Activated gamma-delta T cell treated with anti-CD3 and anti-CD28 coated beads, Interleukin-2, amount 50 U/mL, for 16 hours (primary cell): ENCODE results near the gene IAH1.
"Not testable (repeated sequence)": the region's sequence is repeated elsewhere in the genome, so short reads cannot be mapped to it uniquely, and the experiment has no call there.

ENCODE experiments used
- DNase-seq: peaks from one replicate; pipeline ENCODE4 v3.0.0-alpha.2; 2020; ENCODE audit warnings: low read depth

The IAH1 gene

GRCh38 chr2:9473308-9473984 is 905 bp upstream of the IAH1 start:
- no peak for DNase-seq

- DNase-seq: peak; percentile 46
These were observed 378 bp upstream of the IAH1 start for GRCh38 chr2:9473985-9474360.

GRCh38 chr2:9477914-9478313 is 3.6 kb downstream of the IAH1 start:
- DNase-seq: no peak

GRCh38 chr2:9478526-9478925 is 4.2 kb downstream of the IAH1 start:
- no peak for DNase-seq

GRCh38 chr2:9480157-9480556 is 5.8 kb downstream of the IAH1 start:
- DNase-seq: no peak

GRCh38 chr2:9483107-9483506 is 8.8 kb downstream of the IAH1 start:
- no peak for DNase-seq

GRCh38 chr2:9484533-9484932 is 10.2 kb downstream of the IAH1 start:
- no peak for DNase-seq

- DNase-seq: no peak
These were observed 14.5 kb downstream of the IAH1 start for GRCh38 chr2:9488583-9489547.

- DNase-seq: no peak
These were observed 16.4 kb downstream of the IAH1 start for GRCh38 chr2:9490789-9491188.

GRCh38 chr2:9492927-9493326 is 18.6 kb downstream of the IAH1 start:
- no peak for DNase-seq

GRCh38 chr2:9493478-9493877 is 19.1 kb downstream of the IAH1 start:
- DNase-seq: no peak

GRCh38 chr2:9494081-9494480 is 19.7 kb downstream of the IAH1 start:
- no peak for DNase-seq

- no peak for DNase-seq
These were observed 22.7 kb downstream of the IAH1 start for GRCh38 chr2:9497017-9497416.

- DNase-seq: no peak
These were observed 23.9 kb downstream of the IAH1 start for GRCh38 chr2:9498210-9498609.

- DNase-seq: no peak
These were observed 34.6 kb downstream of the IAH1 start for GRCh38 chr2:9508931-9509330.

GRCh38 chr2:9513946-9514345 is 39.6 kb downstream of the IAH1 start:
- not testable (repeated sequence) for DNase-seq

GRCh38 chr2:9517118-9517782 is 42.9 kb downstream of the IAH1 start:
- DNase-seq: no peak

GRCh38 chr2:9518163-9518562 is 43.8 kb downstream of the IAH1 start:
- no peak for DNase-seq

- DNase-seq: no peak
These were observed 44.4 kb downstream of the IAH1 start for GRCh38 chr2:9518780-9519179.

- DNase-seq: no peak
These were observed 44.9 kb downstream of the IAH1 start for GRCh38 chr2:9519250-9519649.

GRCh38 chr2:9524291-9524690 is 49.9 kb downstream of the IAH1 start:
- no peak for DNase-seq

GRCh38 chr2:9525266-9525665 is 50.9 kb downstream of the IAH1 start:
- DNase-seq: no peak
